Measurements from ENCODE around the gene SPINK9.

SPINK9 gene

DNA sequence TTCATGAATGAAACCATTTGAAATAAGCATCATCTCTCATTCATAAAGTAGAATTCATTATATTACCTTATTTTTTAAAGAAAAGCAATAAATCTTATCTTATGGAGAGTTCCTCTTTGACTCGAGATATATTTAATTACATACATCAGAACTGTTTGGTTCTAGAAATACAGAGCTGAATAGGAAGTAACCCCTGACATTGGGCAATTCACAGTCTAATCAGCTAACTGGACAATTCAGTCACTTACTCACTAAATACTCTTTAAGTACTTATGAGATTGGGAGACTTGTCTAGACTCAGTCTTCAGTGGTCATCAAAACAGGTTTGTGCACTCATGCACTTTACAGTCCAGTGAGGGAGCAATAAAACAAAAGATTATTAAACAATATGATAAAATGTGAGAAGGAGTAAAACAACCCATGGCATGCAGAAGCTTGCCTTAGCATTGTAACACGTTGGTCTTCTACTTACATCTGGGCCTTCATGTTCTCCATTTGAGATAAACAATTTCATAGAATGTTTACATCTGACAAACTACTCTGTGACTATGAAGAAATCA lies 36.9 kb downstream of the SPINK9 start:
- DNase-seq = peak; percentile 7

GRCh38 chr5:148372893-148373292 lies 37.5 kb downstream of the SPINK9 start:
- DNase-seq = no peak

GRCh38 chr5:148374690-148375360 lies 39.5 kb downstream of the SPINK9 start:
- DNase-seq = peak; percentile 84

GRCh38 chr5:148376198-148376597 lies 40.8 kb downstream of the SPINK9 start:
- DNase-seq = no peak

GRCh38 chr5:148378670-148379069 lies 43.3 kb downstream of the SPINK9 start:
- no peak for DNase-seq

GRCh38 chr5:148379340-148379739 lies 44.0 kb downstream of the SPINK9 start:
- no peak for DNase-seq

DNA sequence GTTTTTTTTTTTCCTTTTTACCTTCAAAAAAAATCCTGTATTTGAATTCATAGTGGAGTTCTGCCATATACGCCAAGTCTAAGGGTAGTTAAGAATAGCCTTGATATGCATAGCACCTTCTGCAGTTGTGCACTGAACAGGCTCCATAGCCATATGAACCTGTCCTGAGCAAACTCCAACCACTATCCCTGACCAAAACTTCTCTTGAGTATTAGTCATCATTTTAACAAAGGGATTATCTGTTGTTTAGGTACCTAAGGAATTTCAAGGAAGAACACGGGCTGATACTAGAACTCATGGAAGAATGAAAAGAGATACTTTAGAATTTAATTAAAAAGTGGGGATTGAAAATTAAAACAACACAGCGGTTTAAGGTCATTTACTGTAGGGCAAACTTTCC lies 46.5 kb downstream of the SPINK9 start:
- DNase-seq = no peak

DNA sequence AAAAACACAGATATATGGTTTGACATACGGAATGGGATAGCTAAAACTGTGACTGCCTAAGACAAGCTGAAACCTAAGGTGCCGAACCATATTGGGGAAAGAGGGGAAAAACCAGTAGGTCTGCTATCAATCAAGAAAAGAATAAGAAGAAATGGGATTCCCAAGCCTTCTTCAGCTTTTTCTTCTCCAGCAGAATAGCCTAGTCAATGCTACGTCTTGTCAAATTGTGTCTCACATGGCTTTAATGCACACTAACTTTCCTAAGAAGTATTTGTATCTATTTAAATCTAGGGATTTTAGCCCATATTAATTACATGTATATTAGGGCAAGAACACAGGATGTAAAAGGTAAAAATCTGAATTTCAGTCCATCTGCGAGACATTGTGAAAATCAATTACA lies 47.6 kb downstream of the SPINK9 start:
- no peak for DNase-seq

GRCh38 chr5:148383564-148384379 lies 48.4 kb downstream of the SPINK9 start, which contains the start of gene FBXO38:
TSS of gene FBXO38 (plus strand) at chr5:148383958. CDS start at chr5:148394777, 10,819 bp downstream.
- peak; percentile 98 for DNase-seq

DNA sequence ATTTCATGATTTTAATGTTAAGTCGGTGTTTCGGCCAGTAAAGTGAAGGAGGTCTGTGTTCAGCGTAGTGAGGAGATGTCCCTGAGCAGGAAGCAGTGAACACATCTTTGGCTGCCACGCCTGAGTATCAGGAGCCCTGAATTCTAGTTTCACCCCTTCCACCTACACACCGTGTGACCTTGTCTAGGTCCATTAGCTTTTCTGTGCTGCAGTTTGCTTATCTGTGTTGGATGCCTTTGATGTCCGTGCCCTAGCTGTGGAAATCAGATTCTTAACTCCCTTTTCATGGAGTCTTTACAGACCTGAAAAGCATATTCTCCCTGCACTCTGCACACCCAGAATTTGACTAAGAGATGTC lies 49.0 kb downstream of the SPINK9 start:
- no peak for DNase-seq

GRCh38 chr5:148385094-148385493 lies 49.7 kb downstream of the SPINK9 start:
- DNase-seq = no peak

DNA sequence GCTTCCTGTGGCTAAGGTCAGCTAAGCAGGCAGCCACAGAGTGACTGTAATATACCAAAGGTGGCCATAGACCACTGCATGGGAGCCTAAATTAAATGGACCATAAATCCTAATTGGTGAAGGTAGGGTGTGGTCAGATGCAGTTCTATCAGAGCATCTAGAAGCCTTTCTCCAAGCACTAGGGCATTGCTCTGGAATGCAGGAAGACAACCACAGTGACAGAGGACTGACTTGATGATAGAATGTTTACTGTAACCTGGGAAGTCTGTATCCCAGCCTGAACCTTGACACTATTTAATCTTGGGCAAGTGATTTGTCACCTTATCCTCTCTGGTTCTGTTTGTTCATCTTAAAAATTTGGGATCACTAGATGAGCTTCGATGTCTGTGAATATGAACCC lies 50.7 kb downstream of the SPINK9 start:
- no peak for DNase-seq

- DNase-seq = no peak
Measured at GRCh38 chr5:148387325-148387724, 52.0 kb downstream of the SPINK9 start.

DNA sequence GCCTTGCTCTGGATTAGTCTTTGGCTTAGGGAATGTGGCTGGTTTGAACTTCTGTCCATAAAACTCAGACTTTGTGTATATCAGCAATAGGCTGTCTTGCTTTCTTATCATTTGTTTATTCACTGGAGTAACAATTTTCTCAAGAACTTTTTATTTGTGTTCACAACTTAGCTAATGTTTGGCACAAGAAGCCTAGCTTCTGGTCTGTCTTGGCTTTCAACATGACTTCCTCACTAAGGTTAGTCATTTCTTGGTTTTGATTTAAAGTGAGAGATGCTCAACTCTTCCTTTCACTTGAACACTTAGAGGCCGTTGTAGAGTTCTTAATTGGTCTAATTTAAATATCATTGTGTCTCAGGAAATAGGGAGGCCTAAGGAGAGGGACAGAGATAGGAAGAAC lies 53.3 kb downstream of the SPINK9 start:
- DNase-seq = no peak
